NCI-H345 treated with DMSO at 0.1 percent for 48 hours (cell line): ENCODE data around the gene DYNLRB1.

ENCODE experiments used
- DNase-seq: peaks from one replicate; lab custom pipeline; 2025; ENCODE audit not compliant: unreplicated experiment; lab: John Stamatoyannopoulos, UW

The DYNLRB1 gene

GRCh38 chr20:34553366-34553867 lies 37.2 kb downstream of the DYNLRB1 start:
- DNase-seq, result no peak

DNA sequence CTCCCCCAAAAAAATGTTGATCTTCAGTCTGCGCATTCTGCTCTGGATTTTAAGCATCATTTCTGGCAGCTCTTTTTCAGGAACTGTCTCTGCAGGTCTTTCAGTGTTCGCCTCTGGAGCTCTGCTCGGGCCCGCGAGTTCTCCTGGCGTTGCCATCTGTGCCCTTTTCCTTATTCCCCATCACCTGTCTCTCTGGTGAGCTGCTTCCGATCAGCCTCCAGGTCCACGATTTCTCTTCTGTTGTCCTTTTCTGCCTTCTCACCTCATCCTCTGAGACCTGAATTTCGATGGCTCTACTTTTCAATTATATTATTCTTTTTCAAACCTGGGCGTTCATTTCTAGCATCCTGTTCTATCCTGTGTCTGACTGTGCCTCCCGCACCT lies 41.7 kb downstream of the DYNLRB1 start:
- no peak for DNase-seq

DNA sequence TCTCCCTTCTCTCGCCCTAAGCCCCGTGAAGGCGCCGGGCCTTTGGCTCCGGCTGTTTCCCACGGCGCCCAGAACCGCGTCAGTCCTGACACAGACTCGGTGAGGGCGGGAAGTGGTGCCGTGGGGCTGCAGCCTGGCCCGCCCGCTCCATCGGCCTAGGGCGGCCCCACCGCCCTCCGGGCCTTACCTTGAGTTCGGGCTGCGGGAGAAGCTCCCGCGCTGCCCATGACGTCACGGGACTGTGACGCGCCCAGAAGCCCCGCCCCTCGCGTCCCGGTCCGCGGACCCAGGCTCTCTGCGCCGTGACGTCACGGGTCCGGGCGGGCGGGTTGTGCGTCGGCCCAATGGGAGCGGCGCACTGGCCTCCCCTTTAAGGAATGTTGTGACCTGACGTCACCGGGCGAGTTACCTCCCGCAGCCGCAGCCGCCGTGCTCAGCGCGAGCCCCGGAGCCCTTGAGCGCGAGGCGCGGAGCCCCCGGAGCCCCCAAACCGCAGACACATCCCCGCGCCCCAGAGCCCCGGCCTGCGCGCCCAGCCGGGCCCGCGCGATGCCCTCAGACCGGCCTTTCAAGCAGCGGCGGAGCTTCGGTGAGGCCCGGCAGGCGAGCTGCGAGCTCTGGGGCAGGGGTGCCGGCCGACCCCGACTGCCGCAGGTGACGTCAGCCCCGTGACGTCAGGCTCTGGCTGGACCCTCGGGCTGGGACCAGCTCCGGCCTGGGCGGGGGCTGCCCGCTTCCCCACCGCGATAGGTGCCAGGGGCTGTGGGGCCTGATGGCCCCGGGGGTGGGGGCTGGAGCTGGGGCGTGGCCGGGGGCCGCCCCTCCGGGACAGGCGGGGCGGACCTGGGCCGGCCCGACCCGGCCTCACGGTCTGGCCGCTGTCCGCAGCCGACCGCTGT lies 42.3 kb downstream of the DYNLRB1 start, which contains the start of gene MAP1LC3A:
TSS of gene MAP1LC3A (plus strand) at position 399 of the 899 bp plus-strand sequence. CDS start at position 550, 151 bp downstream.
- no peak for DNase-seq

GRCh38 chr20:34559311-34560140 lies 43.3 kb downstream of the DYNLRB1 start:
- no peak for DNase-seq

DNA sequence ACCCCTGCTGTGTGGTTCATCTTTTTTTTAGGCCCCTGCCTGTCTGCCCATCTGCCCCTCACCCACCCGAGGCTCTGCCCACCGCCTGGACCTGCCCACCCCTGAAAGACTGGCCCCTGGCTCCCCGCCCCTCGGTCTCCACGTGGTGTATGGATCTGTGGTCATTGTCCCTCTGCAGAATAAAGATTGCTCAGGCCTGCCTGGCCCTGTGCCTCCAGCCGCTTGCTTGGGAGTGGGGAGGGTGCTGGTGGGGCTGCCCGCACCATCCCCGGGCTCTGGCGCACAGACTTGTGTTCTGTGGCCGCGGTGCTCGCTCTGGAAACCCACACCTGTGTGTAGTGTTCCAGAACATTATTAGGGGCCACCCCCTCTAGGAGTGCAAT lies 43.9 kb downstream of the DYNLRB1 start:
- DNase-seq, result no peak

DNA sequence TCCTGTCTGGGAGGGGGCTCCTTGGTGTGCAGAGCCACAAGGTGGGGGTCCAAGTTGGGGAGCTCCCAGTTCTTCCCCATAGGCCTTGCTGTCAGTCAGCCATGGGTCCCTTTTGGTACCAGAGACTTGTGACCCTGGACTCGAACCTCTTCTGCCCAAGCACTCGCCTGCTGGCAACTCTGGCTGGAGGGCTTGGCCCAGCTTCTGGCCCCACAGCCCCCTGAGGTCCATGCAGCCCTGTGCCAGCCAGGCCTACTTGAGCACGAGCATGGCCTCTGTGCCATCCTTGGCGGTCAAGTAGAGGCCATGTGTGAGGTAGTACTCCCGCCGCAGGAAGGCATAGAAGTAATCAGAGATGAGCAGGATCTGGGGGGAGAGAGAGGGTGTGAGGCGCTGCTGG lies 44.4 kb downstream of the DYNLRB1 start:
- no peak for DNase-seq

GRCh38 chr20:34561661-34562060 lies 45.4 kb downstream of the DYNLRB1 start:
- DNase-seq, result no peak

DNA sequence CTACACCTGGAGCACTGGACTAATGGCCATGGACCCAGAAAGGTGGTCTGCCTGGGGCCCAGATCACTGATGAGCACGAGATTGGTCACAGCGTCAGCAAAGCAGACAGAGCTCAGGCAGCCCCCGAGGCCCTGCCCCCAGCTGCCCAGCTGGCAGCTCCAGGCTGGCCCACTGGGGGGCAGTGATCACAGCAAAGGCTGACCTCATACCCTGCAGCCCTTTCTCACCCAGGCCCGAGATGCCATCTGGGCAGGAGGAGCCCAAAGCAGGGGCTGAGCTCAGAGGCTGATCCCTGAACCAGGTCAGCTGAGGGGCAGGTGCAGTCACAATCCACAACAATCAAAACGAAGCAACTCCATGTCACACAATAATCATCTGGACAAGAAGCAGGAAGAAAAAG lies 46.4 kb downstream of the DYNLRB1 start:
- DNase-seq, result no peak

DNA sequence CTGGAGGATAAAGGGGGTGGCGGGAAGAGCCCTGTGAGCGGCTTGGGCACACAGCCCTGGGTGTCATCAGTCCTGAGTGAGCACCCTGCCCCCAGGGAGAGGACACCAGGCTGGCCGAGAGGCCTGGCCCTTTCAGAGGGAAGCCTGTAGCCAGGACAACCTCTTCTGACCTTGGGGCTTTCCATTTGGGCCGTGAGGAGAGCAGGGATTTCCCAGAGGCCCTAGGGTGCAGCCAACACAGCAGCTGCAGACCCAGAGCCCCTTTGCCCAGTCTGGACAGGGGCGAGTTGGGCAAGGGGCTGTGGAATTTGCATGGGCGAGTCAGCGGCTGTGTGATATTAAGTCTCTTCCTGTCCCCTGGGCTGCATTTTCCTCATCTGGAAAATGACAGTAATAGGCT lies 48.6 kb downstream of the DYNLRB1 start:
- no peak for DNase-seq

- no peak for DNase-seq
These were observed 51.0 kb downstream of the DYNLRB1 start for GRCh38 chr20:34566978-34567891.

DNA sequence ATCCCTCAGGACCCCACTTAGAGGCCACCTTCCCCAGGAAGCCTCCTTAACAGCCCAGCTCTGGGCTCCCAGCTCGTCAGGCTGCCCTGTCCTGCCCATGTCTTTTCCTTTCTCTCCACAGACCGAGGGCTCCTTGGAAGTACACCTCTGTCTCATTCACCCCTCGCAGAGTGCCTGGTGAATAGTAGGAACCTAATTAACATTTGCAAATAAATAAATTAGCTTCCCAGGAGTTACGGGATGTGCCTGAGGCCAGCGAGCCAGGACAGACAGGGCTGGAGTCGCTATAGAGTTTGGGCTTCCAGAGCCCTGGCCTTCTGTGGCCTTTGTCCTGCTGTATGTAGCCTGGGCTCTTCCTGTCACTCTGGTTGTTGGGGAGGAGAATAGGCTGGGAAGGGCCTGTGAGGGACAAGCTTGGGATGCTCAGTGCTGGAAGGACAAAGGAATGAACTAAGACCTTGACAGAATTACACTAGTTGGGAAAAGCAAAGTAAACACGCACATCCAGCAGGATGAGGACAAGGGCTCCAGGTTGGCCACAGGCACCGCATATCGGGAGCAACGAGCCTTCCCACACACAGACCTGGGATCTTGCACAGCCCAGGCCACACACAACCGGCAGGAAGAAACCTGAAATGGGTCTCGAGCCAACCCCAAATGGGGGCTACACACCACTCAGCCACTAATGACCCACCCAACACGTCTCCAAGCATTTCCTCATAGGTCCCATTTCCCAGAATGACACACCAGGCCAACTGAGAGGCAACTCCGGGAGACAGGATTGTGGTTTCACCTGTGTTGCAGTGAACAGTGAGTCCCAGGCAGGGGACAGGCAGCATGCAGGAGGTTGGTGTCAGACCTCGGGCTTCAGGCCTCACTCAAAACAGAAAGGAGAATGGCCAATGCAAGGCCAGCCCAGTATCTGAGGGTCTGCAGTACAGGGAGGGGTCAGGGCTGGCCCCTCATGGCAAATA lies 52.0 kb downstream of the DYNLRB1 start:
- no peak for DNase-seq

DNA sequence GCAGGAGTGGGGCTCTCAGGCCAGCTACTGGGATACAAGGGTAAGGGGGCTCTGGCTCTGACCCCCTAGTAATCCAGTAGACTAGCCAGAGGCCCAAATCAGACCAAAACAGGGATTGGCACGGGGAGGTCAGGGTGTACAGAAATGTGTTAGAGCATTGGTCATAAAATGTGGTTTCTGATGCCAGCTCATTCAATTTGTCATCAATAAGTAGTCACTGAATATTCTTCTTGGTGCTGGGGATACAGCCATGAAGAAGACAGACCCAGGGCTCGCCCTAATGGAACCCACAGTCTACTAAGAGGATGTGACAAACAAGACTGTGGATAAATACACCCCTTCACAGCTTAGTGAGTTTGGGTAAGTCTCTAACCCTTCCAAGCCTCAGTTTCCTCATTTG lies 53.4 kb downstream of the DYNLRB1 start:
- DNase-seq, result no peak

DNA sequence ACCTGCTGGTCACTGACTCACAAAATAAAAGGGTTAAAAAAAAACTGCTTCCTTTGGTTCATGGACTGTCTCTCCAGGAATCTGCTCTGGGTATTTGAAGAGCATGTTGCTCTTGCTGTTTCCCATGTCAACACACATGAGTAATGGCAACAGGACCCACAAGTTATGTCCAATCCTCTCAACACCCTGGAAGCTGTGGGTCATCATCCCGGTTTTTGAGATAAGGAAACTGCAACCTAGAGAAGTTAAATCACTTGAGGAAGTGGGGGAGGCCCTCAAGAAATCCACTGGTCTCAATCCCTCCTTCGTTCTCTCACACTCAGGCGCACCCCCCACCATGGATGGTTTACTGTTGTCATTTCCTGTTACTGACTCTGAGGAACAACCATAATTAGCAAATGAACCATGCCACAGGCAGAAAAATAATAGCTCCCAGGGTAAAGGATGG lies 54.7 kb downstream of the DYNLRB1 start:
- DNase-seq, result no peak

GRCh38 chr20:34571753-34572152 lies 55.5 kb downstream of the DYNLRB1 start:
- no peak for DNase-seq

- DNase-seq, result no peak
These were observed 57.5 kb downstream of the DYNLRB1 start for GRCh38 chr20:34573541-34574300.

DNA sequence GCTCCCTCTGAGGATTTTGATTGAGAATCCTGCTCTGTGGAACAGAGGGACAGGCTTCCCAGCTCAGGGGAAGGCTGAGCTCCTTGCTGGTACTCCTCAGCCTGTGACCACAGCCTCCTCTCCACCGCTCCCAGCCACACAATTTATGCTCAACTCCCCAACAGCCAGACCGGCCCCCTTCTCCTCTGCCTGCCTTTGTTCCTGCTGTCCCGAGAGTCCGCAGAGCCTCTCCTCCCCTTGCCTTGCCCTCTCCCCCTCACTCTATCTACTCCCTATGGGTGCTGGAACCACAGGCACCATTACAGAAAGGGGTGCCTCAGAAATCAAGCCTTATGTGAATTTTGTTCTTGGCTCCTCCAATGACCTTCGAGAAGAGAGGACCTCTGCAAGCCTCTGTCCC lies 58.2 kb downstream of the DYNLRB1 start:
- DNase-seq, result no peak

DNA sequence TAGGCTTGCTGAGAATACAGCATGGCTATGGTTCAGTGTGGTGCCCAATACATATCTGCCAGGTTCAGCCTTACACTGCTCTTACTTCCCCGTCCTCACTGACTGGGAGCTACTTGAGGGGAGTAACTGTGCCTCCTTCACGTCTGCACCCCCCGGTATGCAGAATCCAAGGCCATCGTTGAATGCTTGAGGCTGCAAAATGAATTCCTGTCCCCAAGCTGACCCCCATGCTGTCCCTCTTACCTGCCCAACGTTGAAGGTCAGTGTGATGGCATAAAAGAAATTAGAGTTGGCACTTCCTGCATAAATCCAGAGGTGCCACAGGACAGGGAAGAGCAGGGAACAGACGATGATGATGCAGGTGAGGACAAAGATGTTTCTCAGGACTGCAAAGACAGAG lies 58.6 kb downstream of the DYNLRB1 start:
- DNase-seq, result no peak

GRCh38 chr20:34575271-34575670 lies 59.0 kb downstream of the DYNLRB1 start:
- DNase-seq, result no peak

GRCh38 chr20:34575756-34576155 lies 59.5 kb downstream of the DYNLRB1 start:
- no peak for DNase-seq
